H4 (cell line): ENCODE data around the gene RIC1. TPM values are rescaled to one million over a fixed set of nuclear protein-coding genes. Genes with fewer than 3 reads are reported as not detected.
A peak's percentile ranks its signal among the peaks of the same experiment; 100 is the strongest.
"Not testable (repeated sequence)": the region's sequence is repeated elsewhere in the genome, so short reads cannot be mapped to it uniquely, and the experiment has no call there.

Experiments
- DNase-seq: peaks from one replicate; pipeline ENCODE4 v3.0.0-alpha.2; 2015; ENCODE audit warnings: low spot score
- total RNA-seq: library from RNA; depleted of rRNA; stranded (reverse); fragments of >200 nt; shearing (Covaris generic); gene quantifications from 2 replicates; pipeline ENCODE4 v1.2.3, GENCODE V29; 2014

Gene RIC1
- total RNA-seq, 1 experiment from 2014 or later = 10.1 TPM

GRCh38 chr9:5665059-5665458 is 36.2 kb downstream of the RIC1 start:
- DNase-seq = no peak

GRCh38 chr9:5667391-5667790 is 38.5 kb downstream of the RIC1 start:
- no peak for DNase-seq

DNA sequence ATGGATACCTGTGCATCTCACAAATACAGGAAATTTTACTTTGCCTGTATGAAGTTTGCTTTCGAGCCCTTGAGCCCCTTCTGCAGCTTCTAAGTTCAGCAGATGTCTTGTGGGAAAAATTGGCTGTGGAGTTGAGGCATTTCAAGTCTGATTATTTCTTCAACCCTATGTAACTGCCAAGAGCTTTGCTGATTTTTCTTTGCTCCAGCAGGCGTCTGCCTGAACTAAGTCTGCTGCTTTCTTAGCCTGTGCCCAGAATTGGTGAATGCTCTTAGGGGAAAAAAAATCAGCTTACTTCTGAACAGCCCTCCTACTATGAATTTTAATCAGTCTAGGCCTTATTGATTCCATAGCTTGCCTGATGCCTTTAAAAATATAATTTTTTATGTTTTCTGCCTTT is 41.2 kb downstream of the RIC1 start:
- no peak for DNase-seq

- no peak for DNase-seq
Observed at GRCh38 chr9:5671711-5672353, 42.9 kb downstream of the RIC1 start.

GRCh38 chr9:5675046-5675445 is 46.1 kb downstream of the RIC1 start:
- DNase-seq = not testable (repeated sequence)

- not testable (repeated sequence) for DNase-seq
Observed at GRCh38 chr9:5683591-5683990, 54.7 kb downstream of the RIC1 start.

- no peak for DNase-seq
Observed at GRCh38 chr9:5684101-5684500, 55.2 kb downstream of the RIC1 start.

- DNase-seq = no peak
Observed at GRCh38 chr9:5688109-5688508, 59.2 kb downstream of the RIC1 start.

DNA sequence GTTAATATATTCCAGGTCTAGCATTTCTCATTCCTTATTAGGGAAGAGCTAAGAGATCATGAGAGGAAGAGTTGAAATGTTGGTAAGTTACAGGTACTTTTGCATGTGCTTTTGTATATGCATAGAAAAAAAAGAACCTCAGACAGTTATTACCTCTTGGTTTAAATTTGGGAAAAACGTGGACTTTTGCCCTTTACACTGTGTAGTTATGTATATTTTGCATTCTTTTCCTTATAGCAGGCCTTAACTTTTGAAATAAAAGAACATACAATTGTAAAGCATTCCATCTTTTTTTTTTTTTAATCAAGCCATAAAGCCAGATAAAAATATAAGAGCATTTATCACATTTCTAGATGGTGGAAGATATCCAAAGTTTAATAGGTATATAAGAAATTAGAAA is 61.4 kb downstream of the RIC1 start:
- no peak for DNase-seq

DNA sequence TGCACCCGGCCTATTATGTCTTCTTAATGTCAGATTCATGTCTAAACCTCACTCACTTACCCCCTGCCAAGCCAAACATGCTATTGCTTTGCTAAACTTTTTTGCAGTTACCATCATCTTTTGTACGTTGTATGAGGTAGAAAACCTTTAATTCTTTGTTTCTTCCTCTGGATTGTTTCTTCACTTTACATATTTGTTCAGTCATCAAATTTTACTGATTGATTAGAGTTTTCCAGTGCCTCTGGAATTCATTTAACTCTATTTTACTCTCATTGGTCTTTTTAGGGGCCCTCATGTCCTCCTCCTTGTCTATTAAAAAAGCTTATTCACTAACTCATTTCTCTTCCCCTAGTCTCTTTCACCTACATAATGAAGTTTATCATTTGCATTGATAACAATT is 67.0 kb downstream of the RIC1 start:
- DNase-seq = no peak

DNA sequence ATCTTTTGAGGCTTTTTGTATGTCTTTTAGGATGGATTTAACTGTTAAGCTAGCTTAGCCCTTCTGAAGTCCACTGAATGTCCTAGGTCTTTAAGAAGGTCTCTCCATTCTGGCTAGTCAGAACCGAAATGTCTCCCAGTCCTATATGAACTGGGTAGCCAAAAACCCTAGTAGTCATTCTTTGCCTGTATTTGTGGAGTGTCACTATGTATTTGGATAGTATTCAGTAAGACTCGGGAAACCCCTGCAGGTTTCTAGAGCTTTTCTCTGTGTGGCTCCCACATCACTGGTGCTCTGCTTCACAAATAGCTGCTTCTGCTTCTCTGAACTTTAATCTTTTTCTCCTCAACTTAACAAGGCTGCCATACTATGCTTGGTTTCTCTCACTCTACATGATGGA is 68.0 kb downstream of the RIC1 start:
- DNase-seq = no peak

DNA sequence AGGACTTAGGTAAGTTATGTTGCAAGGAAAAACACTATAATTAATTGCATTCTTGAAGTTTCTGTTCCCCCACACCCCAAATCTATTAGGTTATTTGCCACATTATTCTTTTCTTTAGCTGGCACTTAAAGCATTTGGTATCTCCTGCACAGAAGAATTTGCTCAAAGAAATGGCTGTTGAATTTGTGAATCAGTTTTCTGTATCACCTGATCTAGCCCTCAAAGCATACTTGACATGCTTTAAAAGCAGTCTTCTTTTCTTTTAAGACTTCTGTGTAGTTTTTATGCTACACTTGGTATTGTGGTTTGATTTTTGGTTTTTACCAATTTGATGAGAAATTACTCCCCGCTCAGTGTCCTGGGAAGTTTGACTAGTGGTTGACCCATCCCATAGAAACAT is 69.1 kb downstream of the RIC1 start:
- no peak for DNase-seq

GRCh38 chr9:5698810-5699556 is 70.1 kb downstream of the RIC1 start:
- DNase-seq = no peak

GRCh38 chr9:5708414-5708813 is 79.5 kb downstream of the RIC1 start:
- no peak for DNase-seq

DNA sequence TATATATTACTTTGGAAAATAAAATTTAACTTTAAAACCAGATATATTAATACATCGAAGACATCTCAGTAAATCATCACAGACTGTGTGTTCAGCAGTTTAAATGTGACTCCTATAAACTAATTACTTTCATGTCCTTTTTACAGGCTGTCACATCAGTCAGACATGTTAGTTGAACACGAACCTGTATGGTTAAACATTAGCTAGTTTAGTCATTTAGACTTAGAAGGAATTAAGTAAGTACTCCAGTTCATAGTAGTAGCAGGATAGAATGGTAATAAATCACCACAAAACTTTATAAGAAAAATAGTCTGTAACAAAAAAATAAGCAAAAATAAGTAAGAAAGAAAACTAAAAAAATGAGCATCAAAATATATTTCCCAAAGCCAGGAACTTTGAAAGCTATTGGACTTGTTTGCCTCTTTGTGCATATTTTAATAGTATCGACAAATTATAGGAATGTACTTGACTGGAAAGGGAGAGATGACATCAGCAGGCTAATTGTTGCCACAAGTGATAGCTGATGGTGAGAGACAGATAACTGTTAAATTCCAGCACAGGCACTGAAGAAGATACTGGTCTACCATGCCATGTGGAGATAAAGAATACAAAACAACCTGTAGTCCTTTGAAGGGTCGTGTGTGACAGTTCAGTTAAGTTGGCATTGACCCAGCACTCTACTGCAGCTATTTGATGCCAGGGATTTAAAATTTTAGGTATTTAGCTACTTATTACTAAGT is 83.9 kb downstream of the RIC1 start:
- DNase-seq = no peak

DNA sequence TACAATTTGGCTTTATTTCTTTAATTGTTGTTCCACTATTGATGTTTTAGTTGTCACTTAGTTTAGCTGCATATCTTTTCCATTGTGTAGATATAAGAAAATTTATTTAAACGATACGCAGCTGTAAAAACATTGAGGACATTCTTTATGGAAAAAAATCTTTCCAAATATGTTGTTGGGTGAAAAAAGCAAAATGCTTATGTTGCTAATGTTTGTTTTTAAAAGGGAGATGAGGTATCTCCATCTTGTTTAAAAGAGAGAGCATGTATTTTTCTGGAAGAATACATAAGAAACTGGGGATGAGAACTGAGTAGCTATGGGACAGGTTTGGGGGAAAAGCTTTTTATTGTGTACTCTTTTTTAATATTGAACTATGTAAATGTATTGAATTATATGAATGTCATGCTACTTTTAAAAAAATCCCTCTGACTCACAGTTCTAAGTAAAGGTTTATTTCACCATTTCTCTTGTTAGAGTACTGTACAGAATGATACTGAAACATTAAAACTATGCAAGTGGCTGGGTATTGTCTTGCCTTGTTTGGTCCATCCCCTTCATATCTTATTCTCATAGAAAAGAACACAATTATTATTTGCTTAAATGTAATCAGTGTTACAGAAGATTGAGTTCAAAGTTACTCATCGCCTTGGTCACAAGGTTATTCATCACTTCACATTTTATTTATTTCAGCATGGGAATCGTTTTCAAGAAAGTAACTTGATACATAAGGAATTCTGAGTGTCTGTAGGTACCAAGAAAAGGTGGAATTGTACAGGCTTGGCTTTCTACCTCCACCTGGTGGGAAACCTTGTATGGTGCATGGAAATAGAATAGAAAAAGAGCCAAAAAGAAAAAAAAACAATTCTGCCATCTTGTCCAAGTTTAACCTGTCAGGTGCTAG is 85.8 kb downstream of the RIC1 start:
- DNase-seq = peak; percentile 2

- DNase-seq = no peak
Observed at GRCh38 chr9:5715548-5716127, 86.7 kb downstream of the RIC1 start.

DNA sequence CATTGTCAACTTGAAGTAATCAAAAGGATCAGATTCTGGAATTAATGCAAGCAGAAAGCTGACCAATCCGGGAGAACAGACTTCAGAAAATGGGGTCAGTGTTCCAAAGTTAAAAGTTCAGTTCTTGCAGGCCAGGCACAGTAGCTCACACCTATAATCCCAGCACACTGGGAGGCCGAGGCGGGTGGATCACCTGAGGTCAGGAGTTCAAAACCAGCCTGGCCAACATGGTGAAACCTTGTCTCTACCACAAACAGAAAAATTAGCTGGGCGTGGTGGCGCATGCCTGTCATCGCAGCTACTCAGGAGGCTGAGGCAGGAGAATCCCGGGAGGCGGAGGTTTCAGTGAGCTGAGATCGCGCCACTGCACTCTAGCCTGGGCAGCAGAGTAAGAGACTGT is 88.5 kb downstream of the RIC1 start:
- not testable (repeated sequence) for DNase-seq

DNA sequence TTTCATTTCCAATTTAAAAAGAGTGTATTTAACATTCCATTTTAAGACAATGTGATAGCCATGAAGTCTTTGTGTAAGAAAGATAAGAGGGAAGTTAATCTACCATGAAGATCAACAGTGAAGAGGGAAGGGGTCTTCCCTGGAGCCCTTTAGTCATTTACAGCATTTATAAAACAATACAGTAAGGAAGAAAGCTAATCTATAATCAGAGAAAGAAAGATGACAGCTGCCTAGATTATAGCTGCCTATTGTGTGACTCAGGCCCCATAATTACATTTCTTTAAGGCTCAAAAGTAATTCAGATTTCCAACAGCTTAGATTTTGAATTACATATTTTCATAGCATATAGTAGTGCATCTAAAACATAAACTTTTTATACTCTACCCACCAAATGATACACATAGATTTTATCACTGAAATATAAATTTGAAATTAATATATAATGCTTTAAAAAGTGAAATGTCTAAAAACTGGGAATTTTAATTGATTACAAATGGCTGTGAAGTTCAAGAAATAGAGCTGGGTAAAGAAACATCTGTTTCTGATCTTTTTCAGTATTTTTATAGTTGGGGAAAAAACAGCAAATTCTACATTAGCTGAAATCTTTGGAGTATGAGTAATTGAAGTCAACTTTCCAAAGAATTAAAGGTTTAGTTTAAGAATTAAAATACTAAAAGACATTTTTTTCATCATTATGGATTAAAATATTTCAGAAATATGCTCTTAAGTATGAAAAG is 89.6 kb downstream of the RIC1 start:
- no peak for DNase-seq

DNA sequence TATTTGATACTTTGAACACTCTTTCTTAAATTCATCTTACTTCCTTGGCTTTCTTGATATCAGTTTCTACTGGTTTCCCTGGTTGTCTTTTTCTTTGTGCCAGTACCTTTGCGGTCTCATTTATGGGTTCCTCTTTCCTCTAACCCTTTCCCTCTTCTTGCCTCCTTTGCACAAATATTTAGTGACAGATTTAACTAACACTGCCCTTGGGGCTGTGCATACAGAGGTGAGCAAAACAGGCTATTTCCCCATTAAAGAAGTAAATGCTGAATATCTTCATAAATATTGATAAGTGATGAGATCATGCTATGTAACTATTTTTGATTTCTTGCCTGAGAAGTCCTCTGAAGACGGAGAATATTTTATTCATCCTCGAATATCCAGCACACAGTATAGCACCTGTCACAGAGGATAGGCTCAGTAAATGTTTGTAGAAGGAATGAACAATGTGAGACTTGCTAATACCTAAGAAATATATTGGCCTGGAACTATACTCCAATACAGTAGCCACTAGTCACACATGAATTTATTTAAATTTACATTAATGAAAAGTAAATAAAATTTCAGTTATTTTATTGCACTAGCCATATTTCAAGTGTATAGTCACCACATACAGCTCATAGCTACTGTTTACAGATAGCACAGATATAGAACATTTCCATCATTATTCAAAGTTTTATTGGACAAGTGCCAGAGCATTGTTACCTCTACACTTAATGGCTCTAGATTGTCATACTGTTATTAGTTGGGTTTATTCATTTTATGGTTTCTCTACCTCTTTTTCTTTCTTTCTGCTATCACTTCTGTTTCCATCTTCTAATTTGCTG is 90.4 kb downstream of the RIC1 start:
- no peak for DNase-seq
